Liver (tissue), 3 donors: ENCODE measurements around the gene DHRSX.

Experiments
- CTCF ChIP-seq: fragments of 150-350 bp; IDR thresholded peaks from 2 replicates; pipeline ENCODE4 v1.5.1; 2017; ENCODE audit warnings: improper control_type of control experiment, low read depth, low read length; ENCODE audit not compliant: missing input control
- FOXA1 ChIP-seq: IDR thresholded peaks from 2 replicates; pipeline ENCODE4 v1.6.1; 2016; ENCODE audit warnings: antibody characterized with exemption
- GABPA ChIP-seq, 2 donors: IDR thresholded peaks in 1 of 2; conservative IDR thresholded peaks in 1 of 2; 2 replicates each; pipeline ENCODE4 v1.6.1; 2016; ENCODE audit warnings: antibody characterized with exemption in 2 of 2, mild to moderate bottlenecking in 1 of 2, moderate library complexity in 1 of 2
- HNF4A ChIP-seq, 2 donors: conservative IDR thresholded peaks; 2 replicates each; pipeline ENCODE4 v1.6.1; 2016; ENCODE audit warnings: antibody characterized with exemption in 2 of 2, mild to moderate bottlenecking in 2 of 2
- HNF4G ChIP-seq: IDR thresholded peaks from 2 replicates; pipeline ENCODE4 v1.6.1; 2016; ENCODE audit warnings: antibody characterized with exemption
- JUND ChIP-seq, 2 donors: IDR thresholded peaks; 2 replicates each; pipeline ENCODE4 v1.6.1; 2016; ENCODE audit warnings: antibody characterized with exemption in 2 of 2
- RAD21 ChIP-seq, 2 donors: IDR thresholded peaks; 2 replicates each; pipeline ENCODE4 v1.6.1; 2016; ENCODE audit warnings: antibody characterized with exemption in 2 of 2, mild to moderate bottlenecking in 2 of 2
- YY1 ChIP-seq: IDR thresholded peaks from 2 replicates; pipeline ENCODE4 v1.6.1; 2016; ENCODE audit warnings: antibody characterized with exemption, mild to moderate bottlenecking
- TF ChIP-seq, protein P1 (sequence below): IDR thresholded peaks from 2 replicates; pipeline ENCODE4 v1.6.1; 2016; ENCODE audit warnings: antibody characterized with exemption
- donor health status: healthy.
- donor health status: healthy.

GRCh38 chrX:2474963-2475726 lies 25.6 kb downstream of the DHRSX start:
- no peak for TF ChIP-seq CTCF
- no peak for TF ChIP-seq JUND (IDR thresholded peaks at IDR 0.05)
- TF ChIP-seq HNF4A (conservative IDR thresholded peaks at IDR 0.05): no peak
- no peak for TF ChIP-seq HNF4G
- TF ChIP-seq, protein P1, sequence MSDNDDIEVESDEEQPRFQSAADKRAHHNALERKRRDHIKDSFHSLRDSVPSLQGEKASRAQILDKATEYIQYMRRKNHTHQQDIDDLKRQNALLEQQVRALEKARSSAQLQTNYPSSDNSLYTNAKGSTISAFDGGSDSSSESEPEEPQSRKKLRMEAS: no peak
- no peak for TF ChIP-seq RAD21 (IDR thresholded peaks at IDR 0.05)
- TF ChIP-seq YY1: no peak
- no peak for TF ChIP-seq GABPA (IDR thresholded peaks at IDR 0.05 in 1 of 2, conservative IDR thresholded peaks at IDR 0.05 in 1 of 2)
- TF ChIP-seq FOXA1: no peak
